K562 (cell line): ENCODE data around the gene TREX2. TPM values are rescaled to one million over a fixed set of nuclear protein-coding genes. Genes with fewer than 3 reads are reported as not detected.

ENCODE experiments used
- ATAC-seq: fragments of 200-7000 bp; cut with Tn5 transposase; 3 replicates; pipeline ENCODE4 v1.9.1; 2020; ENCODE audit warnings: moderate library complexity
- BruUV-seq: library from RNA; stranded (reverse); fragments of 400-500 nt; replicated peaks from 2 replicates; lab custom pipeline; 2021; lab: Mats Ljungman, UMichigan
- CTCF ChIA-PET: fragments of 300-600 bp; formaldehyde crosslinking; extraction: SDS; loops from one replicate; lab custom pipeline; 2021; ENCODE audit warnings: low intra/inter-chr PET ratio; lab: Yijun Ruan, JAX
- POLR2A ChIA-PET: fragments of 300-600, 350-650 bp; sonication (Branson Sonifier 250); formaldehyde crosslinking; extraction: SDS; loops from one replicate; lab custom pipeline; 2021; ENCODE audit warnings: antibody characterized with exemption, inconsistent platforms; lab: Yijun Ruan, JAX
- DNase-seq, 4 experiments: peaks; one replicate each; pipeline versions ENCODE4 v3.0.0 to v3.0.0-alpha.2; 2011 to 2018; ENCODE audit warnings: low spot score in 3 of 4, mixed read lengths in 3 of 4; ENCODE audit errors: extremely low read depth in 1 of 4
- FAIRE-seq: peaks from 2 replicates; lab custom pipeline; 2011; peaks lifted over from hg19 to GRCh38; lab: Jason Lieb, UNC
- H2AFZ ChIP-seq: 2 replicates; pipeline ENCODE4 v1.6.0; 2011; ENCODE audit warnings: low read depth, low read length, control low read depth, inconsistent platforms
- H3K27ac ChIP-seq: fragments of 200-600 bp; 3 replicates; pipeline ENCODE4 v1.8.0; 2011; ENCODE audit warnings: low read depth, mild to moderate bottlenecking, control low read depth, inconsistent platforms, low read length, moderate library complexity, mixed read lengths; ENCODE audit errors: extremely low read depth
- H3K27me3 ChIP-seq, 2 experiments: fragments of 300-600 bp in 1 of 2; 2 replicates in 1 of 2; 3 replicates in 1 of 2; pipeline versions ENCODE4 v1.6.0 to v1.8.0; 2011; ENCODE audit warnings: inconsistent platforms in 2 of 2, low read length in 2 of 2, mild to moderate bottlenecking in 1 of 2, mixed read lengths in 1 of 2, moderate library complexity in 1 of 2; ENCODE audit not compliant: control insufficient read depth in 2 of 2, insufficient read depth in 2 of 2
- H3K36me3 ChIP-seq: fragments of 300-600 bp; 3 replicates; pipeline ENCODE4 v1.8.0; 2011; ENCODE audit warnings: mild to moderate bottlenecking, low read length, inconsistent platforms; ENCODE audit not compliant: control insufficient read depth, insufficient read depth
- H3K4me1 ChIP-seq, 2 experiments: fragments of 200-600 bp in 1 of 2; replicated peaks in 1 of 2; 2 replicates in 1 of 2; 3 replicates in 1 of 2; pipeline versions ENCODE4 v1.5.1 to v1.8.0; 2011; ENCODE audit warnings: inconsistent platforms in 2 of 2, low read length in 2 of 2, mild to moderate bottlenecking in 1 of 2, mixed read lengths in 1 of 2, moderate library complexity in 1 of 2; ENCODE audit not compliant: control insufficient read depth in 2 of 2, insufficient read depth in 2 of 2
- H3K4me2 ChIP-seq: 2 replicates; pipeline ENCODE4 v1.6.1; 2011; ENCODE audit warnings: low read length, control low read depth, inconsistent platforms, mixed read lengths; ENCODE audit not compliant: insufficient read depth
- H3K4me3 ChIP-seq: fragments of 200-600 bp; sonication (generic), shearing (Covaris generic); 2 replicates; pipeline ENCODE4 v1.5.1; 2016; ENCODE audit warnings: control low read depth, inconsistent platforms
- H3K79me2 ChIP-seq: fragments of 200-600 bp; 3 replicates; pipeline ENCODE4 v1.8.0; 2011; ENCODE audit warnings: low read length, inconsistent platforms; ENCODE audit not compliant: control insufficient read depth, insufficient read depth
- H3K9ac ChIP-seq, 2 experiments: 2 replicates each; pipeline versions ENCODE4 v1.6.0 to v1.6.1; 2011; ENCODE audit warnings: low read depth in 2 of 2, low read length in 2 of 2, control low read depth in 1 of 2, inconsistent platforms in 1 of 2, mild to moderate bottlenecking in 1 of 2, mixed read lengths in 1 of 2; ENCODE audit not compliant: insufficient read depth in 1 of 2
- H3K9me1 ChIP-seq: one replicate; pipeline ENCODE4 v1.6.0; 2011; ENCODE audit warnings: inconsistent platforms, mild to moderate bottlenecking, low read length, moderate library complexity; ENCODE audit not compliant: control insufficient read depth, insufficient read depth
- H3K9me3 ChIP-seq: replicated peaks from 2 replicates; pipeline ENCODE4 v1.5.1; 2011; ENCODE audit warnings: low read depth, low read length, inconsistent platforms; ENCODE audit not compliant: control insufficient read depth, insufficient read depth
- H4K20me1 ChIP-seq: replicated peaks from 2 replicates; pipeline ENCODE4 v1.6.1; 2011; ENCODE audit warnings: low read length, inconsistent platforms, mixed read lengths; ENCODE audit not compliant: control insufficient read depth, insufficient read depth
- FOXK2 ChIP-seq, 2 experiments: fragments of 450-650 bp; IDR thresholded peaks in 1 of 2; conservative IDR thresholded peaks in 1 of 2; 2 replicates each; pipeline ENCODE4 v1.6.1; 2016; ENCODE audit warnings: low read depth in 2 of 2, mild to moderate bottlenecking in 1 of 2
- GATAD2B ChIP-seq: fragments of 450-650 bp; IDR thresholded peaks from 2 replicates; pipeline ENCODE4 v1.6.1; 2017; ENCODE audit warnings: mild to moderate bottlenecking, borderline replicate concordance
- HDGF ChIP-seq: fragments of 450-650 bp; IDR thresholded peaks from 2 replicates; pipeline ENCODE4 v1.6.1; 2016
- HMGN3 ChIP-seq: IDR thresholded peaks from 2 replicates; pipeline ENCODE4 v1.6.1; 2011; ENCODE audit warnings: borderline replicate concordance, low read depth, mild to moderate bottlenecking, mixed read lengths, low read length; ENCODE audit not compliant: insufficient read length; ENCODE audit errors: extremely low read depth
- HNRNPLL ChIP-seq: fragments of 200-400 bp; formaldehyde crosslinking; IDR thresholded peaks from 2 replicates; pipeline ENCODE4 v1.6.1; 2017; ENCODE audit warnings: low read length, low read depth, mild to moderate bottlenecking; ENCODE audit not compliant: poor library complexity, severe bottlenecking
- MED1 ChIP-seq: sonication (generic); formaldehyde crosslinking; IDR thresholded peaks from 2 replicates; pipeline ENCODE4 v1.8.1; 2023; ENCODE audit warnings: missing genetic modification reagents, borderline replicate concordance
- NR3C1 ChIP-seq: sonication (generic); formaldehyde crosslinking; IDR thresholded peaks from 2 replicates; pipeline ENCODE4 v1.8.1; 2022; ENCODE audit warnings: missing genetic modification reagents
- RBM14 ChIP-seq: fragments of 200-400 bp; formaldehyde crosslinking; IDR thresholded peaks from 2 replicates; pipeline ENCODE4 v1.6.1; 2018; ENCODE audit warnings: low read depth, mild to moderate bottlenecking, low read length, moderate library complexity, borderline replicate concordance; ENCODE audit not compliant: insufficient read depth
- ZNF133 ChIP-seq: fragments of 250-450 bp; sonication (Bioruptor Pico); IDR thresholded peaks from 2 replicates; pipeline ENCODE4 v1.4.0; 2020; ENCODE audit warnings: mild to moderate bottlenecking
- ZNF212 ChIP-seq: fragments of 450-650 bp; formaldehyde crosslinking; IDR thresholded peaks from 2 replicates; pipeline ENCODE4 v1.4.0; 2020; ENCODE audit warnings: mild to moderate bottlenecking
- ZNF445 ChIP-seq: fragments of 250-450 bp; sonication (Bioruptor Pico); IDR thresholded peaks from 2 replicates; pipeline ENCODE4 v1.4.0; 2020; ENCODE audit warnings: low read depth, mild to moderate bottlenecking, moderate library complexity
- WGBS: fragments of 100-300 bp; shearing (Covaris generic); methylation state at CpG from one replicate; pipeline ENCODE4 v1.1.6; 2016; ENCODE audit warnings: low coverage, mixed read lengths; ENCODE audit not compliant: insufficient coverage; ENCODE audit errors: missing lambda C conversion rate; 5-methylcytosine and 5-hydroxymethylcytosine counted together
- in situ Hi-C: fragments of 300-500 bp; cut with MboI; formaldehyde crosslinking; loops from 4 replicates; pipeline ENCODE4 v1.15.0; 2018; ENCODE audit warnings: inconsistent platforms, mixed read lengths
- intact Hi-C: fragments of 100-400 bp; cut with micrococcal nuclease; formaldehyde crosslinking; loops from 2 replicates; pipeline ENCODE4 v1.14.2; 2022
- polyA plus RNA-seq, 8 experiments: library from polyadenylated mRNA; depleted of rRNA in 4 of 8; stranded (reverse) in 5 of 8; unstranded in 3 of 8; fragments of >200 nt; fragmentation: Nextera tagmentation in 2 of 8; fragmentation: Illumina TruSeq in 1 of 8; extraction: Ambion mirVana in 2 of 8; extraction: Trizol in 1 of 8; gene quantifications; 2 replicates each; pipeline versions ENCODE4 v1.2.1 to v1.2.3, GENCODE V29; 2011 to 2014; ENCODE audit warnings: inconsistent platforms in 1 of 8, missing spikeins in 1 of 8
- total RNA-seq, 7 experiments: library from RNA; depleted of rRNA in 6 of 7; stranded (reverse); fragments of >200 nt in 6 of 7; fragmentation: Illumina TruSeq in 2 of 7; extraction: Trizol in 2 of 7; gene quantifications; 2 replicates each; pipeline versions ENCODE4 v1.2.1 to v1.2.3, GENCODE V29; 2011 to 2021; ENCODE audit warnings: low replicate concordance in 1 of 7
- TF ChIP-seq, protein P1 (sequence below), 2 experiments: fragments of 250-450 bp in 1 of 2; fragments of 450-650 bp in 1 of 2; sonication (Bioruptor Pico) in 1 of 2; IDR thresholded peaks; 2 replicates each; pipeline versions ENCODE4 v1.6.1 to v1.8.0; 2016 to 2021; ENCODE audit warnings: mild to moderate bottlenecking in 2 of 2, moderate library complexity in 2 of 2, missing compliant biosample characterization in 1 of 2, missing genetic modification characterization in 1 of 2

TREX2 gene
- total and polyA plus RNA-seq, 9 of the 15 experiments (the other 6 are each of a cell fraction or from before 2014, with no cell fraction given): 0.07 to 1.5 (median 0.33) TPM; not detected in 2

- Histone ChIP-seq H2AFZ (no peak overlapping the region), H3K79me2 (no peaks in the 10 kb centered on the region), H3K9me1 (no peaks in the 10 kb centered on the region), H3K9ac (no peak overlapping the region; a peak in 1 of 4 replicates), H3K4me3 (no peak overlapping the region), H4K20me1 (no peaks in the 10 kb centered on the region), H3K36me3 (no peaks in the 10 kb centered on the region), H3K4me2 (no peak overlapping the region), H3K27me3 (peaks cover 2 to 33% of the 10 kb centered on the region in 2 experiments; a peak in 4 of 5 replicates), H3K27ac (no peak overlapping the region), H3K9me3 (no peaks in the 10 kb centered on the region), H3K4me1 (peaks cover 0 to 42% of the 10 kb centered on the region in 2 experiments; a peak in 2 of 5 replicates)
- ATAC-seq (no peak), FAIRE-seq (no peak), DNase-seq (no peak)
- WGBS: 12% methylated on average over 3 of the region's 10 CpGs
- in situ Hi-C loops (no loop called here), intact Hi-C loops (no loop called here)
- POLR2A ChIA-PET: no interaction called here
- BruUV-seq: no TSS peak
- CTCF ChIA-PET: no interaction called here
- TF ChIP-seq HNRNPLL (no peak), MED1 (CRISPR knock-in tag) (no peak), HMGN3 (no peak), GATAD2B (no peak), RBM14 (no peak), ZNF212 (CRISPR knock-in tag) (no peak), ZNF133 (no peak), NR3C1 (no peak), FOXK2 (conservative IDR thresholded peaks at IDR 0.05 in 1 of 2, IDR thresholded peaks at IDR 0.05 in 1 of 2; ENCODE audit: low read depth in 2 of 2) (no peak), HDGF (no peak), ZNF445 (no peak)
- TF ChIP-seq, protein P1, sequence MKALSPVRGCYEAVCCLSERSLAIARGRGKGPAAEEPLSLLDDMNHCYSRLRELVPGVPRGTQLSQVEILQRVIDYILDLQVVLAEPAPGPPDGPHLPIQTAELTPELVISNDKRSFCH (CRISPR knock-in tag; IDR thresholded peaks at IDR 0.05): no peak
- TF ChIP-seq, protein P1 (tag; IDR thresholded peaks at IDR 0.05): no peak
Observed at GRCh38 chrX:153491351-153491914, 45.6 kb upstream of the TREX2 start.
